MM.1S (cell line): ENCODE data around the gene KCNH8.

Experiments used
- DNase-seq: peaks from one replicate; pipeline ENCODE4 v3.0.0-alpha.2; 2015
- H2AFZ ChIP-seq: fragments of 300-600 bp; sonication (generic); 2 replicates; pipeline ENCODE4 v1.6.0; 2016; ENCODE audit warnings: antibody characterized with exemption, low read length
- H3F3A ChIP-seq: fragments of 300-600 bp; sonication (generic); 2 replicates; pipeline ENCODE4 v1.6.1; 2016; ENCODE audit warnings: mild to moderate bottlenecking, antibody characterized with exemption, low read length, moderate library complexity, mixed read lengths; ENCODE audit not compliant: insufficient read depth
- H3K27ac ChIP-seq: fragments of 300-600 bp; sonication (generic); 2 replicates; pipeline ENCODE4 v1.5.1; 2016; ENCODE audit warnings: mild to moderate bottlenecking, low read length
- H3K27me3 ChIP-seq: fragments of 300-600 bp; sonication (generic); replicated peaks from 2 replicates; pipeline ENCODE4 v1.6.0; 2016; ENCODE audit warnings: low read length; ENCODE audit not compliant: insufficient read depth
- H3K36me3 ChIP-seq: fragments of 300-600 bp; sonication (generic); replicated peaks from 2 replicates; pipeline ENCODE4 v1.6.1; 2016; ENCODE audit warnings: mild to moderate bottlenecking, low read length, mixed read lengths; ENCODE audit not compliant: insufficient read depth
- H3K4me1 ChIP-seq: fragments of 300-600 bp; sonication (generic); 2 replicates; pipeline ENCODE4 v1.6.1; 2016; ENCODE audit warnings: low read length, mixed read lengths
- H3K4me2 ChIP-seq: fragments of 300-600 bp; sonication (generic); 2 replicates; pipeline ENCODE4 v1.6.0; 2016; ENCODE audit warnings: low read depth, low read length
- H3K4me3 ChIP-seq: fragments of 300-600 bp; sonication (generic); 2 replicates; pipeline ENCODE4 v1.5.1; 2016; ENCODE audit warnings: low read length, mixed read lengths
- H3K79me2 ChIP-seq: fragments of 300-600 bp; sonication (generic); 2 replicates; pipeline ENCODE4 v1.6.1; 2016; ENCODE audit warnings: mixed run types, low read length, mixed read lengths
- H3K9ac ChIP-seq: fragments of 300-600 bp; sonication (generic); 2 replicates; pipeline ENCODE4 v1.6.1; 2016; ENCODE audit warnings: low read length, mixed read lengths
- H3K9me2 ChIP-seq: fragments of 300-600 bp; sonication (generic); replicated peaks from 2 replicates; pipeline ENCODE4 v1.6.1; 2016; ENCODE audit warnings: mild to moderate bottlenecking, low read length, mixed read lengths; ENCODE audit not compliant: insufficient read depth
- H3K9me3 ChIP-seq: fragments of 300-600 bp; sonication (generic); replicated peaks from 2 replicates; pipeline ENCODE4 v1.6.1; 2016; ENCODE audit warnings: mild to moderate bottlenecking, low read length, mixed read lengths; ENCODE audit not compliant: insufficient read depth
- H4K20me1 ChIP-seq: fragments of 300-600 bp; sonication (generic); 2 replicates; pipeline ENCODE4 v1.6.1; 2016; ENCODE audit warnings: mild to moderate bottlenecking, low read length, moderate library complexity, mixed read lengths; ENCODE audit not compliant: insufficient read depth
- CTCF ChIP-seq: fragments of 300-600 bp; sonication (generic); IDR thresholded peaks from 2 replicates; pipeline ENCODE4 v1.5.1; 2016; ENCODE audit warnings: antibody characterized with exemption, low read length, mixed read lengths
- EZH2 ChIP-seq: fragments of 300-600 bp; sonication (generic); optimal IDR thresholded peaks from 2 replicates; pipeline ENCODE3; 2017; ENCODE audit warnings: low read depth, mild to moderate bottlenecking, antibody characterized with exemption, low read length, mixed read lengths
- EZH2phosphoT487 ChIP-seq: fragments of 300-600 bp; sonication (generic); IDR thresholded peaks from 2 replicates; pipeline ENCODE4 v1.6.1; 2018; ENCODE audit warnings: antibody characterized with exemption, low read length

The KCNH8 gene

DNA sequence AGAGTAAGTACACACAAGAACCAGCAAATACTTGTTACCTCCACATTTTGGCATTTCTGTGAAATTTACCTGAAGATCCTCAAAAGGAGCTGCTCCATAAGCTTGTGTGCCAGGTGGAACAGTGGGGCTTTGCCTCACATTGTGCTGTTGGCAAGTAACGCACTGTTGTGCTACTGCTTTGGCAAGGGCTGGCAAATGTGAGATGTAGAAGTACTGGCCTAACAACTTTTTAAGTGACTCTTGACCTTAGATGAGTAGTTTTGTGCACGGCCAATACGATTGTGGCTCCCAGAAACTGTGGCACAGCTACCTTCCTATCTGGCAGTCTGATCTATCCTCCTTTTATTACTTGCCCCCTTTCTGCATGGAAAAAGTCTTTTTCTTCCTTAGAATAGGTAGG lies 337.0 kb downstream of the KCNH8 start:
- no peaks in the 10 kb centered on the region for H3K27me3 ChIP-seq
- H3K4me2 ChIP-seq = no peak overlapping the region
- no peak overlapping the region for H3K9ac ChIP-seq
- no peaks in the 10 kb centered on the region for H3K9me3 ChIP-seq
- H3K4me3 ChIP-seq = no peak overlapping the region
- H4K20me1 ChIP-seq = no peaks in the 10 kb centered on the region
- no peak overlapping the region for H3K27ac ChIP-seq
- H3K4me1 ChIP-seq = no peaks in the 10 kb centered on the region
- no peaks in the 10 kb centered on the region for H3K36me3 ChIP-seq
- H2AFZ ChIP-seq = no peak overlapping the region
- no peaks in the 10 kb centered on the region for H3K79me2 ChIP-seq
- TF ChIP-seq CTCF (no peak), EZH2phosphoT487 (no peak), EZH2 (no peak)
- DNase-seq = no peak
- no peaks in the 10 kb centered on the region for H3K9me2 ChIP-seq
- no peaks in the 10 kb centered on the region for H3F3A ChIP-seq

- H2AFZ ChIP-seq = no peak overlapping the region
- H3K27me3 ChIP-seq = no peaks in the 10 kb centered on the region
- no peaks in the 10 kb centered on the region for H3K4me1 ChIP-seq
- TF ChIP-seq CTCF = no peak
- TF ChIP-seq EZH2phosphoT487 = no peak
- no peak for TF ChIP-seq EZH2
- DNase-seq = no peak
- H4K20me1 ChIP-seq = no peaks in the 10 kb centered on the region
- H3K4me2 ChIP-seq = no peak overlapping the region
- H3K9me2 ChIP-seq = no peaks in the 10 kb centered on the region
- no peak overlapping the region for H3K9ac ChIP-seq
- no peaks in the 10 kb centered on the region for H3K9me3 ChIP-seq
- no peak overlapping the region for H3K27ac ChIP-seq
- no peak overlapping the region for H3K4me3 ChIP-seq
- H3K36me3 ChIP-seq = no peaks in the 10 kb centered on the region
- H3F3A ChIP-seq = no peaks in the 10 kb centered on the region
- H3K79me2 ChIP-seq = no peaks in the 10 kb centered on the region
Measured at GRCh38 chr3:19487386-19487785, 339.1 kb downstream of the KCNH8 start.

- H3K9me3 ChIP-seq = no peaks in the 10 kb centered on the region
- no peaks in the 10 kb centered on the region for H3K27me3 ChIP-seq
- no peak overlapping the region for H2AFZ ChIP-seq
- H3K4me3 ChIP-seq = no peak overlapping the region
- no peaks in the 10 kb centered on the region for H4K20me1 ChIP-seq
- no peaks in the 10 kb centered on the region for H3K79me2 ChIP-seq
- no peak overlapping the region for H3K9ac ChIP-seq
- H3K27ac ChIP-seq = no peak overlapping the region
- no peaks in the 10 kb centered on the region for H3K9me2 ChIP-seq
- no peaks in the 10 kb centered on the region for H3K36me3 ChIP-seq
- no peaks in the 10 kb centered on the region for H3F3A ChIP-seq
- no peak overlapping the region for H3K4me2 ChIP-seq
- H3K4me1 ChIP-seq = no peaks in the 10 kb centered on the region
- no peak for DNase-seq
- TF ChIP-seq CTCF (no peak), EZH2phosphoT487 (no peak), EZH2 (no peak)
Measured at GRCh38 chr3:19488939-19489338, 340.6 kb downstream of the KCNH8 start.
